ENCODE data around the gene STXBP1. TPM values are rescaled to one million over a fixed set of nuclear protein-coding genes. Genes with fewer than 3 reads are reported as not detected.

The STXBP1 gene
- total RNA-seq, 1 donor from 2014 or later, result 12.0 TPM

DNA sequence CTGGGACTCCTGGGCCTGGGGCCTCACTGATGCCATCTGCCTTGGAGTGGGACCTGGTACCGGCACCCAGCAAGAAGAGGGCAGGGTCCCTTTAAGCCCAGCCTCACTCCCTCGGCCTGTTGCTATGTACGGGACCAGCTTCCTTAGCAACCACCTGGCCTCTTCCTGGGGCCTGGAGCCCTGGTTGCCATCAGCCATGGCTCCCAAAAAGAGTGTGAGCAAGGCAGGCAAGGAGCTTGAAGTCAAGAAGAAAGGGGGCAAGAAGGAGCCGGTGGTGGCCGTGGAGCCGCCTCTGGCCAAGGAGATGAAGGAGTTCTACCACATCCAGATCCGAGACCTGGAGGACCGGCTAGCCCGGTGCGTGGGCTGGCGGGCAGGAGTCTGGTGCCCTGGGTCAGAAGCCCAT lies 94.8 kb downstream of the STXBP1 start, which contains the start of gene CFAP157:
Gene CFAP157 (plus strand): TSS at position 153 of the 406 bp plus-strand sequence. CDS start 44 bp downstream, at position 197.
- Histone ChIP-seq H3K27me3 (no peaks in the 10 kb centered on the region), H3K4me3 (no peak within 1 kb of the TSS), H3F3A (ENCODE audit: low read depth) (no peaks in the 10 kb centered on the region), H3K79me2 (ENCODE audit: low read depth) (no peaks in the 10 kb centered on the region), H3K9me3 (ENCODE audit: low read depth) (no peaks in the 10 kb centered on the region), H4K20me1 (ENCODE audit: low read depth) (no peaks in the 10 kb centered on the region), H3K9ac (no peak within 1 kb of the TSS), H3K36me3 (no peaks in the 10 kb centered on the region), H2AFZ (replicated peaks) (peak within 1 kb of the TSS; percentile 76), H3K4me1 (peaks cover 16% of the 10 kb centered on the region), H3K27ac (no peak within 1 kb of the TSS), H3K4me2 (no peak within 1 kb of the TSS)
- H3K27me3 Mint-ChIP-seq (ENCODE audit: insufficient read depth, low read depth), result no peaks in the 10 kb centered on the region
- H3K4me3 Mint-ChIP-seq, result peak within 1 kb of the TSS; percentile 77
- peaks cover 3% of the 10 kb centered on the region for H3K9me3 Mint-ChIP-seq
- DNase-seq (ENCODE audit: low spot score), result peak; percentile 37
- TF ChIP-seq, protein P1, sequence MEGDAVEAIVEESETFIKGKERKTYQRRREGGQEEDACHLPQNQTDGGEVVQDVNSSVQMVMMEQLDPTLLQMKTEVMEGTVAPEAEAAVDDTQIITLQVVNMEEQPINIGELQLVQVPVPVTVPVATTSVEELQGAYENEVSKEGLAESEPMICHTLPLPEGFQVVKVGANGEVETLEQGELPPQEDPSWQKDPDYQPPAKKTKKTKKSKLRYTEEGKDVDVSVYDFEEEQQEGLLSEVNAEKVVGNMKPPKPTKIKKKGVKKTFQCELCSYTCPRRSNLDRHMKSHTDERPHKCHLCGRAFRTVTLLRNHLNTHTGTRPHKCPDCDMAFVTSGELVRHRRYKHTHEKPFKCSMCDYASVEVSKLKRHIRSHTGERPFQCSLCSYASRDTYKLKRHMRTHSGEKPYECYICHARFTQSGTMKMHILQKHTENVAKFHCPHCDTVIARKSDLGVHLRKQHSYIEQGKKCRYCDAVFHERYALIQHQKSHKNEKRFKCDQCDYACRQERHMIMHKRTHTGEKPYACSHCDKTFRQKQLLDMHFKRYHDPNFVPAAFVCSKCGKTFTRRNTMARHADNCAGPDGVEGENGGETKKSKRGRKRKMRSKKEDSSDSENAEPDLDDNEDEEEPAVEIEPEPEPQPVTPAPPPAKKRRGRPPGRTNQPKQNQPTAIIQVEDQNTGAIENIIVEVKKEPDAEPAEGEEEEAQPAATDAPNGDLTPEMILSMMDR (IDR thresholded peaks at IDR 0.05), result no peak
- TF ChIP-seq EZH2 (IDR thresholded peaks at IDR 0.05) (no peak), EZH2phosphoT487 (IDR thresholded peaks at IDR 0.05) (no peak)
- no peaks in the 10 kb centered on the region for H3K36me3 Mint-ChIP-seq
- peaks cover 32% of the 10 kb centered on the region for H3K4me1 Mint-ChIP-seq
- H3K27ac Mint-ChIP-seq, result peak within 1 kb of the TSS; percentile 63

GRCh38 chr9:127707766-127708165 lies 95.7 kb downstream of the STXBP1 start:
- DNase-seq (ENCODE audit: low spot score), result no peak
- no peaks in the 10 kb centered on the region for H3K79me2 ChIP-seq (ENCODE audit: low read depth)
- no peak overlapping the region for H3K27ac Mint-ChIP-seq
- H3K4me2 ChIP-seq, result no peak overlapping the region
- H3K4me3 ChIP-seq, result no peak overlapping the region
- no peak overlapping the region for H3K27ac ChIP-seq
- TF ChIP-seq EZH2phosphoT487 (IDR thresholded peaks at IDR 0.05), result no peak
- TF ChIP-seq, protein P1 (IDR thresholded peaks at IDR 0.05), result no peak
- TF ChIP-seq EZH2 (IDR thresholded peaks at IDR 0.05), result no peak
- H3K27me3 ChIP-seq, result no peaks in the 10 kb centered on the region
- peaks cover 22% of the 10 kb centered on the region for H3K4me1 ChIP-seq
- H3K4me3 Mint-ChIP-seq, result peak overlapping the region; percentile 50
- H3K4me1 Mint-ChIP-seq, result peaks cover 32% of the 10 kb centered on the region
- no peaks in the 10 kb centered on the region for H4K20me1 ChIP-seq (ENCODE audit: low read depth)
- H3K9me3 ChIP-seq (ENCODE audit: low read depth), result no peaks in the 10 kb centered on the region
- no peak overlapping the region for H3K9ac ChIP-seq
- H3K36me3 Mint-ChIP-seq, result no peaks in the 10 kb centered on the region
- H3K27me3 Mint-ChIP-seq (ENCODE audit: insufficient read depth, low read depth), result no peaks in the 10 kb centered on the region
- H2AFZ ChIP-seq (replicated peaks), result no peak overlapping the region
- H3F3A ChIP-seq (ENCODE audit: low read depth), result no peaks in the 10 kb centered on the region
- H3K36me3 ChIP-seq, result no peaks in the 10 kb centered on the region
- peaks cover 3% of the 10 kb centered on the region for H3K9me3 Mint-ChIP-seq

- peaks cover 32% of the 10 kb centered on the region for H3K4me1 Mint-ChIP-seq
- no peak for DNase-seq (ENCODE audit: low spot score)
- no peak overlapping the region for H3K9ac ChIP-seq
- peaks cover 3% of the 10 kb centered on the region for H3K27me3 Mint-ChIP-seq (ENCODE audit: insufficient read depth, low read depth)
- H3K9me3 Mint-ChIP-seq, result peaks cover 3% of the 10 kb centered on the region
- no peak for TF ChIP-seq EZH2phosphoT487 (IDR thresholded peaks at IDR 0.05)
- TF ChIP-seq, protein P1 (IDR thresholded peaks at IDR 0.05), result no peak
- TF ChIP-seq EZH2 (IDR thresholded peaks at IDR 0.05), result no peak
- H3K4me2 ChIP-seq, result no peak overlapping the region
- H3K4me3 ChIP-seq, result no peak overlapping the region
- H3K27ac Mint-ChIP-seq, result no peak overlapping the region
- no peak overlapping the region for H2AFZ ChIP-seq (replicated peaks)
- H3F3A ChIP-seq (ENCODE audit: low read depth), result no peaks in the 10 kb centered on the region
- no peaks in the 10 kb centered on the region for H3K79me2 ChIP-seq (ENCODE audit: low read depth)
- H3K27ac ChIP-seq, result no peak overlapping the region
- H3K9me3 ChIP-seq (ENCODE audit: low read depth), result no peaks in the 10 kb centered on the region
- no peak overlapping the region for H3K4me3 Mint-ChIP-seq
- no peaks in the 10 kb centered on the region for H3K36me3 ChIP-seq
- peaks cover 22% of the 10 kb centered on the region for H3K4me1 ChIP-seq
- peaks cover 4% of the 10 kb centered on the region for H3K27me3 ChIP-seq
- H3K36me3 Mint-ChIP-seq, result no peaks in the 10 kb centered on the region
- no peaks in the 10 kb centered on the region for H4K20me1 ChIP-seq (ENCODE audit: low read depth)
These were observed 97.0 kb downstream of the STXBP1 start for GRCh38 chr9:127708952-127709587.

Measured in neural progenitor cell (in vitro differentiated cells).